Kasumi-1 (cell line): Measurements from ENCODE around the gene SMIM10L2A.
"Not testable (repeated sequence)": the region's sequence is repeated elsewhere in the genome, so short reads cannot be mapped to it uniquely, and the experiment has no call there.

Experiments
- DNase-seq, 2 experiments: peaks; one replicate each; lab custom pipeline; 2025; lab: John Stamatoyannopoulos, UW

The SMIM10L2A gene

DNA sequence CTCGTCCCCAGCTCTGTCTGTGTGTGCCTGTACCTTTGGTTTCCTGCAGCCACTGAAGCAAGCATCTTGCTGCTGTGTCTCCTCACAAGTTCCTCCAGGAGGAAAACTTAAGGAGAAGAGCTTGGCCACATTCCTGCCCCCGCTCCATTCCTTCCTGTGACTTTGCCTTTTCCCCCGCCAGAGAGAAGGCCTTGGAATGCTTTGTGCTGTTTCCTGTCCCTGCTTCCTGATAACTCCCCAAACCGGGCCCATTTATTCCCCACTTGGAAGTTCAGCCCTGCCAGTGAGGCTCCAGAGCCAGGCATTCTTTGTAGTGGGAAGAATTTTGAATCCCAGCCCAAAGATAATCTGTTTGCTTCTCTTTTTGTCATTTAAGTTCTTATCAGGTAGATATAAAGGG is 33.1 kb downstream of the SMIM10L2A start:
- DNase-seq, result no peak

DNA sequence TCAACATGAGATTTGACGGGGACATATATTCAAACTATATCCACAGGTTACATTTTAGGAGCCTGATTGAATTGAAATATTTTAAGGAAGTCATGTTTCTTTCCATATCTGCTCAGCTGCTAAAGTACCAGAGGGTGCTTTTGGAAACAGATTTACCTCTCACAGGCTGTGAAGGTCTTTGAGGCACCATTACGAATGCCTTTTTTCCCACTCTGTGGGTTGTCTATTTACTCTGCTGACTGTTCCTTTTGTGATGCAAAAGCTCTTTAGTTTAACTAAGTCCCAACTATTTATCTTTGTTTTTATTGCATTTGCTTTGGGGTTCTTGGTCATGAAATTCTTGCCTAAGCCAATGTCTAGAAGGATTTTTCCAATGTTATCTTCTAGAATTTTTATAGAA is 40.0 kb downstream of the SMIM10L2A start:
- DNase-seq, result not testable (repeated sequence)

GRCh38 chrX:135463937-135464336 is 42.2 kb downstream of the SMIM10L2A start:
- DNase-seq, result peak; percentile 0

DNA sequence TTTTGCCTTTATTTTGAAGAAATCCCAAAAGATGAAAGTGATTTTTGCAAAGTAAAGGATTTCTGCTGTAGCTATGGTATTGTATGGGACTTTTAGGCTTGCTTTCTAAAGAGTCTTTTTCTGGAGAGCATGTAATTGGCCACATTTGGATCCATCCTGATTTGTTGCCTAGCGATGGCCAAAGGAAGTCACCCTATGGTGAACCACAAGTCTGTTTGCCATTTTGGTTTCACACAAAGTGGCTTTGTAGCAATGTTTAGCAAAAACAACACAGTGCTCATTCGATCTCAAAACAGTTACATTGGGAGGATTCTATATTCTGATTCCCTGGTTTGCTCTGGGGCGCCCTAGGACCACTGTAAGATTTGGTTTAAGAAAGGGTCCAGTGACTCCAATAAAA is 54.6 kb downstream of the SMIM10L2A start:
- no peak for DNase-seq

DNA sequence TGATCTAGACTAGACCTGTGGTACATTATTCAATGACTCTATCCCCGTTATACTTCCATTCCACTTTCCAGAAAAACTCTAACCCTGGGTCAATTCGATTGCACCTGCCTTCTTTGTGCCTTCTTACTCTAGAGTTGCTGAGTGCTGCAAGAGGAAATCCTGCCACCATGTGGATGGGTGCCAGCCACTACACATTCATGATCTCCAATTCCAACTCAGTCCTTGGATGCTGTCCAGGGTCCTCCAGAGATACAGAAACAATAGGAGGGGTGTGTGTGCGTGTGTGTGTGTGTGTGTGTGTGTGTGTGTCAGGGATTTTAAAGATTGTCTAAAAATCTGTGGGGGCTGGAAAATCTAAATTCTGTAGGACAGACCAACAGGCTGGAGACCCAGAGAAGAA is 55.8 kb downstream of the SMIM10L2A start:
- DNase-seq, result peak; percentile 64 to 74
